Activated naive CD4-positive, alpha-beta T cell treated with anti-CD3 and anti-CD28 coated beads for 36 hours (primary cell): ENCODE data around the gene DNAJC19. TPM values are rescaled to one million over a fixed set of nuclear protein-coding genes. Genes with fewer than 3 reads are reported as not detected.

Source experiments
- CTCF ChIA-PET: fragments of 350-600 bp; sonication (Branson Sonifier 250); formaldehyde crosslinking; loops from one replicate; lab custom pipeline; 2021; ENCODE audit warnings: antibody characterized with exemption; lab: Charles Lee
- DNase-seq: peaks from one replicate; pipeline ENCODE4 v3.0.0-alpha.2; 2020
- H3K27ac Mint-ChIP-seq: one replicate; pipeline ENCODE4 v1.8.0; 2021; ENCODE audit warnings: mild to moderate bottlenecking, mixed read lengths
- H3K27me3 Mint-ChIP-seq: one replicate; pipeline ENCODE4 v1.8.0; 2021; ENCODE audit warnings: low read depth, mixed read lengths
- H3K36me3 Mint-ChIP-seq: one replicate; pipeline ENCODE4 v1.8.0; 2021; ENCODE audit warnings: low read depth, mixed read lengths
- H3K4me1 Mint-ChIP-seq: one replicate; pipeline ENCODE4 v1.8.0; 2021; ENCODE audit warnings: low read depth, mixed read lengths
- H3K4me3 Mint-ChIP-seq: one replicate; pipeline ENCODE4 v1.8.0; 2021; ENCODE audit warnings: mild to moderate bottlenecking, moderate library complexity, mixed read lengths
- H3K9me3 Mint-ChIP-seq: one replicate; pipeline ENCODE4 v1.8.0; 2021; ENCODE audit warnings: mixed read lengths
- intact Hi-C: fragments of 100-400 bp; cut with micrococcal nuclease; formaldehyde crosslinking; loops from one replicate; pipeline ENCODE4 v1.15.1; 2023
- total RNA-seq, 2 experiments: library from RNA; stranded (reverse); gene quantifications; one replicate each; pipeline ENCODE4 v1.2.3, GENCODE V29; 2021

The DNAJC19 gene
- total RNA-seq, 2 experiments from 2014 or later, result 72.2 to 73.8 TPM

GRCh38 chr3:180947761-180948390, 41.7 kb downstream of the DNAJC19 start:
- no peaks in the 10 kb centered on the region for H3K9me3 Mint-ChIP-seq
- peaks cover 33% of the 10 kb centered on the region for H3K36me3 Mint-ChIP-seq
- CTCF ChIA-PET, result interaction anchor here (0.6 kb wide), 1 partner anchor 1956 kb away, joined by 4 read pairs; no protein-coding TSS in a partner anchor
- H3K27ac Mint-ChIP-seq, result no peak overlapping the region
- H3K27me3 Mint-ChIP-seq, result no peaks in the 10 kb centered on the region
- H3K4me1 Mint-ChIP-seq, result peaks cover 15% of the 10 kb centered on the region
- H3K4me3 Mint-ChIP-seq, result no peak overlapping the region
- no peak for DNase-seq
- intact Hi-C loops, result no loop called here

- H3K9me3 Mint-ChIP-seq, result no peaks in the 10 kb centered on the region
These were observed 48.7 kb downstream of the DNAJC19 start for GRCh38 chr3:180940826-180941225.

DNA sequence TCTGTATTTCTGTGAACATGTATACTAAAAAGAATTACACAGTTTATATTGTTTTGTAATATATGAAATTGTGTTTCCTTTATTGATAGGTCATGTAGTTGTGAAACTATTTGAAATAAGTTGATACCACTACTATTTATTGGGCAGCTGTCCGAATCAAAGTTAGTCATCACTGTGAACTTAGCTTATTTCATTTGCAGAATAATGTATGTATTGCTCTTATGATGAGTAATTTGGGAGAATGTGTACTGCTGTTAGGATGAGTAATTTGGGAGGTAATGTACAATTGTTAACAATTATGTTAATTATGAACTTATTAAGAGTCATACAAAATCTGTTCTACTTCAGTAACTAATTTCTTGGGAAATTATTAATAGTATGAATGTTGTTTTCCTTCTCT, 54.9 kb downstream of the DNAJC19 start:
- no peaks in the 10 kb centered on the region for H3K27me3 Mint-ChIP-seq
- H3K4me1 Mint-ChIP-seq, result peaks cover 33% of the 10 kb centered on the region
- no peak overlapping the region for H3K4me3 Mint-ChIP-seq
- no peaks in the 10 kb centered on the region for H3K9me3 Mint-ChIP-seq
- intact Hi-C loops, result no loop called here
- DNase-seq, result no peak
- CTCF ChIA-PET, result no interaction called here
- no peak overlapping the region for H3K27ac Mint-ChIP-seq
- H3K36me3 Mint-ChIP-seq, result peaks cover 26% of the 10 kb centered on the region

More at GRCh38 chr3:180940826-180941225, 48.7 kb downstream of the DNAJC19 start:
- CTCF ChIA-PET, result no interaction called here
- Mint-ChIP-seq H3K27ac (no peak overlapping the region), H3K4me1 (peaks cover 16% of the 10 kb centered on the region), H3K4me3 (no peak overlapping the region), H3K27me3 (no peaks in the 10 kb centered on the region), H3K36me3 (peaks cover 43% of the 10 kb centered on the region)
- no peak for DNase-seq
- intact Hi-C loops, result no loop called here

Other genes starting within 250 kb of the DNAJC19 start
- gene FXR1, start 77.1 kb downstream of the DNAJC19 start, total RNA-seq, result 100 to 1,000 TPM; 184 to 194 TPM